Measurements from ENCODE around the gene ZDHHC18.
"Not testable (repeated sequence)": the region's sequence is repeated elsewhere in the genome, so short reads cannot be mapped to it uniquely, and the experiment has no call there.

Gene ZDHHC18

DNA sequence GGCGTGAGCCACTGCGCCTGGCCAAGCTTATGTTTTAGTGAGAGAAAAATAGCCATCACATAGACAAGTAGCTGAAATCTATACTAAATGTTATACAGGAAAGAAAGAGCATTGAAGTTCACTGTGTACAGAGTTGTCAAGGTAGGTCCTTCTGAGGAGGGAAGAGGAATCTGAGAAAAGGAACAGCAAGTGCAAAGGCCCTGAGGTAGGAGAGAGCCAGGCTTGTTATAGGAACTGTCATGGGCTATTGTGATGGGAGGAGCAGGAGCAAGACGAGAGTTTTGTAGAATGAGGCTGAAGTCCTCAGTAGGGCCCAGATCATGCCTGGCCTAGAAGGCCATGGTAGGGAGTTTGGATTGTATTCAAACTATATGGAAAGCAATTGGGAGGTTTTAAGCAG lies 4.6 kb downstream of the ZDHHC18 start:
- TF ChIP-seq, protein P1, sequence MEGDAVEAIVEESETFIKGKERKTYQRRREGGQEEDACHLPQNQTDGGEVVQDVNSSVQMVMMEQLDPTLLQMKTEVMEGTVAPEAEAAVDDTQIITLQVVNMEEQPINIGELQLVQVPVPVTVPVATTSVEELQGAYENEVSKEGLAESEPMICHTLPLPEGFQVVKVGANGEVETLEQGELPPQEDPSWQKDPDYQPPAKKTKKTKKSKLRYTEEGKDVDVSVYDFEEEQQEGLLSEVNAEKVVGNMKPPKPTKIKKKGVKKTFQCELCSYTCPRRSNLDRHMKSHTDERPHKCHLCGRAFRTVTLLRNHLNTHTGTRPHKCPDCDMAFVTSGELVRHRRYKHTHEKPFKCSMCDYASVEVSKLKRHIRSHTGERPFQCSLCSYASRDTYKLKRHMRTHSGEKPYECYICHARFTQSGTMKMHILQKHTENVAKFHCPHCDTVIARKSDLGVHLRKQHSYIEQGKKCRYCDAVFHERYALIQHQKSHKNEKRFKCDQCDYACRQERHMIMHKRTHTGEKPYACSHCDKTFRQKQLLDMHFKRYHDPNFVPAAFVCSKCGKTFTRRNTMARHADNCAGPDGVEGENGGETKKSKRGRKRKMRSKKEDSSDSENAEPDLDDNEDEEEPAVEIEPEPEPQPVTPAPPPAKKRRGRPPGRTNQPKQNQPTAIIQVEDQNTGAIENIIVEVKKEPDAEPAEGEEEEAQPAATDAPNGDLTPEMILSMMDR (IDR thresholded peaks at IDR 0.05; ENCODE audit: extremely low read depth, insufficient read depth, missing control alignments) = no peak
- no peak for DNase-seq (ENCODE audit: low spot score)
- in situ Hi-C loops (cut with MboI; ENCODE audit: low pct_unique_long_range_greater_than_20kb, low sequenced_read_pairs, unreplicated experiment) = no loop called here

DNA sequence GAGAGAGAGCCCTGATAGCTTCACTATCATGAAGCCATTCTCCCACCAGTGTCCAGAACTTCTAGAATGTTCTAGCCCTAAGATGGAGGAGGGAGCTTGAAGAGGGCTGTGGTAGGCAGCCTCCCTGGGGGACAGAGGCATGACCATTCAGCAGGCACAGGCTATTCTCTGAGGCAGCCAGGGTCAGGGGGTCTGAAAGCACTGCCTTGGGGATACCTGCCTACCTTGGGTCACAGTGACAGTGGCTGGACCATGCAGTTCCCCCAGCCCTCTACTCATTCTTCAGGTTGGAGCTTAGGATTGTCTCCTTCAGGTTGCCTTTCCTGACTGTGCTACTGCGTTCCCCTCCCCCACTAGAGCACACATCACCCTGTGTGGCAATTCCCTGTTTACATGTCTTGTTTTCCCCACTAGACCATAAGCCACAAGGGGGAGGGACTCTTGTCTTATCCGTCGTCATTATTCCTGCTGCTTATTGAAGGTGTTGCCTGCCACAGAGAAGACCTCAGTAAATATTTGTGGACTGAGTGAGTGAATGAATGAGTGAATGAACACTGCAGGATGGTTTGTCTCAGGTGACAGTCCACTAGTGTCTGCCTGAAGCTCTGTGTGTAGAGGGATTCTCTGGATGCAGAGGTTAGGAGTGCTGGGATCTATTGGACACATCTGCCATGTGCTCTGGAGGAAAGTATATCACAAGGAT lies 5.2 kb downstream of the ZDHHC18 start:
- TF ChIP-seq, protein P1 (IDR thresholded peaks at IDR 0.05; ENCODE audit: extremely low read depth, insufficient read depth, missing control alignments) = no peak
- DNase-seq (ENCODE audit: low spot score) = no peak

DNA sequence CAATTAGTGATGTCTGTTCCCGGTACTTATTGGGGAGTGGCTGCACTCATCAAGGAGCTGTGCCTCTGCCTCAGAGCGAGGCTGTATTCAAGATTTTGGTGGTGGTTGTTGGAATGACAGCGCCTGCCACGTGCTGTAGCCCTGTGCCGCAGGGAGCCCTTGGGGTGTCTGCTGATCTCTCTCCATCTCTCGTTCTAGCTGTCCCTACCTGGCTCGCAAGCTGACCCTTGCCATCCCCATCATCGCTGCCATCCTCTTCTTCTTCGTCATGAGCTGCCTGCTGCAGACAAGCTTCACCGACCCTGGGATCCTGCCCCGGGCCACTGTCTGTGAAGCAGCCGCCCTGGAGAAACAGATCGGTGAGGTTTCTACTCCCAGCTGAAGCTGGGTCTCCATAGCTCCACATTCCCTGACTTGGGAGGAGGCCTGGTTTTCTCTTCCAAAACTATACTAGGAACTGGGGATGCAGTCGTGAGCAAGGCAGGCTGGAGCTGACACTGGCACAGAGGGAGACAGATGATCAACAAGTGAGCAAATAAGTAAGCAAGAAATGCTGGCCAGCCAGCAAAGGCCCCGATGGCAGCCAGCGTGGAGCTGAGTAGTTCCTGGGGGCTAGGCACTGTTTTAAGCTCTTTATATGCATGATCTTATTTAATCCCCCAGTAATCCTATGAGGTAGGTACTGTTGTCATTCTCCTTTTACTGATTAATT lies 5.9 kb downstream of the ZDHHC18 start:
- in situ Hi-C loops (cut with MboI; ENCODE audit: low pct_unique_long_range_greater_than_20kb, low sequenced_read_pairs, unreplicated experiment) = no loop called here
- no peak for DNase-seq (ENCODE audit: low spot score)
- TF ChIP-seq, protein P1 (IDR thresholded peaks at IDR 0.05; ENCODE audit: extremely low read depth, insufficient read depth, missing control alignments) = no peak

More for the DNA sequence above, 5.2 kb downstream of the ZDHHC18 start:
- in situ Hi-C loops (cut with MboI; ENCODE audit: low pct_unique_long_range_greater_than_20kb, low sequenced_read_pairs, unreplicated experiment) = no loop called here

DNA sequence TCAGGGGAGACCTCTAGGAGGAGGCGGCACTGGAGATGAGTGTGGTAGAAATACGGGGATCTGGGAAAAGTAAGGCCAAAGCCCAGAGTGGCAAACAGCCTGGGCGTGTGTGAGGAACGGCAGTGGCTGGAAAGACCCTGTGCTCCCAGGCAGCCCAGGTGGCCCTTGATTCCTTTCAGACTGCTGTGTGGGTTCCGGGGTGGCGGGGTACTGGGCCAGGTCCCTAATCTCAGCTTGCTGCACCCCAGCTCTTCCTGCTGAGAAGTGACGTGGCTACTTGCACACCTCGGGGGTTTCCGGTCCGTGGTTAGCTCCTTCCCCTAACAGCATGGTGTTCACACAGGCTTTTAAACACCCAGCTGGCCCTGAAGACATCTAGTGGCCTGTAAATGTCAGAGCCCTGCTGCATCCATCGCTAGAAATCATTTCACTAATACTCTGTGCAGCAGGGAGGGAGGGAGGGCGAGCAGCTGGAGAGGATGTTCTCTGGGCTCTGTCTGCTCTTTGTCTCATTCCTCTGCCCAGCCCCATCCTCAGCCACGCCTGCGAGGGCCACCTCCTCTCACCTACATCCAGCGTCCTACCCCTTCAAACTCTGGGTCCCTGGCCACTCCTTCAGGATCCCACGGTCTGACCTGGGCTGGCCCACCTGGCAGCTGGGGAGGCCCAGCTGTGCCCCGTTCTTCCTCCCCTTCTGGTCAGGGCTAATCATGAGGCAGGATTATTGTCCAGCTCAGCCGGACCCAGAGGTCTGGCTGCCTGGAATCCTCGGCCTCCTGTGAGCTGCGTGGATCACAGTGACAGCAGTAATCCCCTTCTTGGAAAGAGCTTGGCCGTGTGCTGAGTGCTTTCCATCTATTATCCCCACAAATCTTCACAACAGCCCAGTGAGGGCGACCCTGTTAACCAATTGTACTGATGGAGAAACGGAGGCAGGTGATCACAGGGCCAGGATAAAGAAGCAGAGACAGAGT lies 7.2 kb downstream of the ZDHHC18 start:
- peak; percentile 91 for DNase-seq (ENCODE audit: low spot score)
- TF ChIP-seq, protein P1 (IDR thresholded peaks at IDR 0.05; ENCODE audit: extremely low read depth, insufficient read depth, missing control alignments) = peak; percentile 59
- in situ Hi-C loops (cut with MboI; ENCODE audit: low pct_unique_long_range_greater_than_20kb, low sequenced_read_pairs, unreplicated experiment) = no loop called here

DNA sequence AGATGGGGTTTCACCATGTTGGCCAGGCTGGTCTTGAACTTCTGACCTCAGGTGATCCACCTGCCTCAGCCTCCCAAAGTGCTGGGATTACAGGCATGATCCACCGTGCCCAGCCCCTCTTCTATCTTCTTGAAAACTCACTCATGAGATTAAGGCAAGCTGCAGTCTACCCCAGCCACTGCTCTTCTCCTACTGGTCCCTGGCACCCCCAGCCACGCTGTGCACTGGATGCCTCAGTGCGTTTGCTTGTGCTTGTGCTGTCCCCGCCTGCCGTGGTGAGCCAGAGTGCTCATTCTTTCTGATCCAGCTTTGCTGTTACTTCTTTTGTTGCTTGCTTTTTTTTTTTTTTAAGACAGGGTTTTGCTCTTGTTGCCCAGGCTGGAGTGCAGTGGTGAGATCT lies 11.2 kb downstream of the ZDHHC18 start:
- not testable (repeated sequence) for DNase-seq (ENCODE audit: low spot score)

DNA sequence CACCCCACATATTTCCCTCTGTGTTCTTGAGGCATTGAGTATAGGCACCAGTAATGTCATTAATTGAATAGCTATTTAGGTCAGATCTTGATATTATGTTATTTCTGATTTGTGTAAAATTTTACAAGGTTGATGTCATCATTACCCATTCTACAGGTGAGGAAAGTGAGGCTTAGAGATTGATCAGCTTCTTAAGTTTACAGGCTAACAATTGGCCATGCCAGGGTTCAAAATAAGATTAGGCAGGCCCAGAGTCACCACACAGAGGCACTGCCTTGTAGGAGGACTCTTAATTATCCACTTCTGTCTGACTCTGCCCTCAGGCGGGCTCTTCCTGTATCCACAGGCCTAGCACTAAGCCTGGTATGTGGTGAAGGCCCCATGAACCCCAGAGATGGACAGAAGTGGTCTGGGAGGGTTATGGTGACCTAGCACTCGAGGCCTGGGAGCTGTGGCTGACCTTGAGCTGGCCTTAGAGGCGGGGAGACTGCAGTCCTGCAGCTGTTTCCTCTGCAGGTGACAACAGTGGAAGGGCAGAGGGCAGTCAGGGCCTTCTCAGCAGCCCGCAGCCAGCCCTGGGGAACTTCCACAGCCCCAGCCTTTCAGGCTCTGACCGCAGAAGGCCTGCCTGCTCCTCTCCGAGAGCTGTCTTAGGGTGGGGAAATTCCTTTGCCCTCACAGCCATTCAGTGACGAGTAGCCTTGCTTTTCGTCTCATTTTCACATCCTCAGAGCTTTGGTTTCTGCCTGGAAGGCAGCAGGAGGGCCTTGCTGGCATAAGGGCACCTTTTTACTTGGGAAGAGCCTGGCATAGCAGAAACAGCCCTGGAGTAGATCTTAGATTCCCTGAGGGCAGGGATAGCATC lies 12.2 kb downstream of the ZDHHC18 start:
- in situ Hi-C loops (cut with MboI; ENCODE audit: low pct_unique_long_range_greater_than_20kb, low sequenced_read_pairs, unreplicated experiment) = no loop called here
- DNase-seq (ENCODE audit: low spot score) = peak; percentile 82

More for the DNA sequence above, 11.2 kb downstream of the ZDHHC18 start:
- in situ Hi-C loops (cut with MboI; ENCODE audit: low pct_unique_long_range_greater_than_20kb, low sequenced_read_pairs, unreplicated experiment) = not testable (repeated sequence)

More for the DNA sequence above, 12.2 kb downstream of the ZDHHC18 start:
- TF ChIP-seq, protein P1 (IDR thresholded peaks at IDR 0.05; ENCODE audit: extremely low read depth, insufficient read depth, missing control alignments) = no peak
